HEK293T (cell line): ENCODE measurements around the gene TRMT10A.

ENCODE experiments used
- BHLHE40 ChIP-seq: fragments of 450-650 bp; IDR thresholded peaks from 2 replicates; pipeline ENCODE4 v1.6.1; 2016; ENCODE audit warnings: mild to moderate bottlenecking, moderate library complexity, borderline replicate concordance
- CTBP1 ChIP-seq: fragments of 450-650 bp; IDR thresholded peaks from 2 replicates; pipeline ENCODE4 v1.6.1; 2016; ENCODE audit warnings: borderline replicate concordance
- ELF4 ChIP-seq: fragments of 450-650 bp; IDR thresholded peaks from 2 replicates; pipeline ENCODE4 v1.6.1; 2017; ENCODE audit warnings: antibody characterized with exemption
- FOXA1 ChIP-seq: fragments of 450-650 bp; IDR thresholded peaks from 2 replicates; pipeline ENCODE4 v1.6.1; 2016; ENCODE audit warnings: mild to moderate bottlenecking
- FOXK2 ChIP-seq: fragments of 450-650 bp; IDR thresholded peaks from 2 replicates; pipeline ENCODE4 v1.6.1; 2016; ENCODE audit warnings: mild to moderate bottlenecking
- HDGF ChIP-seq: fragments of 450-650 bp; IDR thresholded peaks from 2 replicates; pipeline ENCODE4 v1.6.1; 2017; ENCODE audit warnings: antibody characterized with exemption, borderline replicate concordance
- PKNOX1 ChIP-seq: fragments of 450-650 bp; IDR thresholded peaks from 2 replicates; pipeline ENCODE4 v1.6.1; 2016
- SP1 ChIP-seq: fragments of 450-650 bp; IDR thresholded peaks from 2 replicates; pipeline ENCODE4 v1.6.1; 2017
- SUZ12 ChIP-seq: fragments of 450-650 bp; IDR thresholded peaks from 2 replicates; pipeline ENCODE4 v1.6.1; 2016; ENCODE audit warnings: mild to moderate bottlenecking
- ZNF384 ChIP-seq: fragments of 450-650 bp; IDR thresholded peaks from 2 replicates; pipeline ENCODE4 v1.6.1; 2016

GRCh38 chr4:99586322-99586721, 22.5 kb upstream of the TRMT10A start:
- TF ChIP-seq SUZ12 (no peak), SP1 (no peak), PKNOX1 (no peak), FOXK2 (no peak), BHLHE40 (no peak), FOXA1 (no peak), ZNF384 (no peak), ELF4 (no peak), HDGF (no peak), CTBP1 (no peak)
